A673 (cell line): Measurements from ENCODE around the gene NAALADL2.

Source experiments
- CTCF ChIP-seq: fragments of 300-800, 200-600 bp; sonication (generic); conservative IDR thresholded peaks from 2 replicates; pipeline ENCODE4 v1.5.1; 2017; ENCODE audit warnings: low read depth, mild to moderate bottlenecking, antibody characterized with exemption, low read length, moderate library complexity, mixed read lengths
- EZH2 ChIP-seq: fragments of 200-600 bp; sonication (generic); IDR thresholded peaks from 2 replicates; pipeline ENCODE4 v1.6.1; 2017; ENCODE audit warnings: borderline replicate concordance, low read depth, mild to moderate bottlenecking, mixed read lengths, antibody characterized with exemption, low read length; ENCODE audit not compliant: poor library complexity, severe bottlenecking

DNA sequence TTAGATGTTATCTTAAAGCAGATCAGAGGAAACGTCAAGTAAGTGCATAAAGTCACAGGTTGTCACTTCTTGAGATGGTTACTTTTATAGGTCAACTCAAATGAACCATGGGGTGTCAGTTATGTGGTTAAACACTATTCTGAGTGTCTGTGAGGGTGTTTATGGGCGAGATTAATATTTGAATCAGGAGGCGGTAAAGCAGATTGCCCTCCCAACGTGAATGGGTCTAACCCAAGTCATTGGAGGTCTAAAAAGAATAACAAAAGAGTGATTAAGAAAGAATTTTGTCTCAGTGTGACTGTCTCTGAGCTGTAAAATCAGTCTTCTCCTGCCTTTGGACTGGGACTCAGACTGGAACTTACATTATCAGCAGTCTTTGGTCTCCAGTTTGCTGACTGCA is 977.5 kb downstream of the NAALADL2 start:
- no peak for TF ChIP-seq CTCF
- no peak for TF ChIP-seq EZH2
